ENCODE data around the gene OR2S2. TPM values are rescaled to one million over a fixed set of nuclear protein-coding genes. Genes with fewer than 3 reads are reported as not detected.
A peak's percentile ranks its signal among the peaks of the same experiment; 100 is the strongest.
"Not testable (repeated sequence)": the region's sequence is repeated elsewhere in the genome, so short reads cannot be mapped to it uniquely, and the experiment has no call there.

OR2S2 gene
- total RNA-seq, 2 experiments from 2014 or later = not detected

DNA sequence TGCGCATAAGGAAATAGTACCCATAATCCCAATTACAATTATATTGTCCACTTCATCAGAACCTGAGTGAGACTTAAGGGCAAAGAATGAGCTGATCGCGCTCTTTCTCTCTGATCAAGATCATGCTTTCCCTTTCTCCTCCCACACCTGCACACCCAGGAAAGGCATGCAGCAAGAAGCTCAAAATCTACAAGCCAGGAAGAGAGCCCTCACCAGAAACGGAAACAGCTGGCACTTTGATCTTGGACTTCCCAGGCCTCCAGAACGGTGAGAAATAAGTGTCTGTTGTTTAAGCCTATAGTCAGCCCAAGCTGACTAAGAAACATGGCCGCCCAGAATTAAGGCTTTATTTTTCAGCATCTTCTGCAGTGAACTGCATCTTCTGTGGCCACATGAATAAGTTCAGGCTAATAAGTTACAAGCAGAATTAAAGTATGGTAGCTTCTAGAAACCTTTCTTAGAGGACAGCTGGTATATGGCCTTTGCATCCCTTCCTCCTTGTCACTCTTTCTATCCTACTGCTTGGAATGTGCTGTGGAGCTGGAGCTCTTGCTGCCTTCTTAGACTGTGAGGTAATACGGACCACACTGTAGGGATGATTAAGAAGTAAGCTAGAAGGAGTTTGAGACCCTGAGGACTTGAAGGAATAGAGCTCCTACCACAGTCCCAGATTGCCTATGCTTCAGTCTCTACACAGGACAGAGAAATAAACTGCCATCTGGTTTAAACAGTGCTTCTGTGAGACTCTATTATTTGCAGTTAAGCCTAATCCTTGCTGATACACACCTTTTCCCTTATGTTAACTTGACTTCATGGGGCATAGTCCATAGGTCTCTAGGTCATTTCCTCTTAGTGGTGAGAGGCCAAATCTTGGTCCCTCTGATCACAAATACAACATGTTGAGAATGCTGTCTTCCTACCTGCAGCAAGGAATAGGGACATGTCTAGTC, 17.2 kb downstream of the OR2S2 start:
- peak overlapping the region; percentile 62 for H3K27ac Mint-ChIP-seq
- peak; percentile 83 for ATAC-seq
- H3K36me3 Mint-ChIP-seq (ENCODE audit: low read depth) = peaks cover 7% of the 10 kb centered on the region
- H3K4me3 Mint-ChIP-seq = peak overlapping the region; percentile 16
- H3K27me3 Mint-ChIP-seq (ENCODE audit: low read depth) = no peaks in the 10 kb centered on the region
- H3K4me1 Mint-ChIP-seq (ENCODE audit: low read depth) = peaks cover 28% of the 10 kb centered on the region
- no peaks in the 10 kb centered on the region for H3K9me3 Mint-ChIP-seq (ENCODE audit: insufficient read depth)
- CTCF ChIA-PET = interaction anchor here (0.8 to 2.9 kb wide), 11 partner anchors 9 to 294 kb away, joined by 3 to 37 read pairs (median 8); partner anchors contain the start of gene CLTA
- POLR2A ChIA-PET = interaction anchor here (0.6 to 0.9 kb wide), 2 partner anchors 179 to 249 kb away, joined by 3 read pairs; no protein-coding TSS in a partner anchor
- peak; percentile 56 for DNase-seq

GRCh38 chr9:35939679-35940250, 18.2 kb downstream of the OR2S2 start:
- no peaks in the 10 kb centered on the region for H3K9me3 Mint-ChIP-seq (ENCODE audit: insufficient read depth)
- ChIA-PET CTCF (interaction anchor here (0.7 to 2.9 kb wide), 11 partner anchors 10 to 251 kb away, joined by 3 to 37 read pairs (median 4); partner anchors contain the start of gene CLTA), POLR2A (interaction anchor here (0.9 kb wide), 1 partner anchor 178 kb away, joined by 3 read pairs; no protein-coding TSS in a partner anchor)
- ATAC-seq (no peak), DNase-seq (no peak)
- no peak overlapping the region for H3K4me3 Mint-ChIP-seq
- H3K4me1 Mint-ChIP-seq (ENCODE audit: low read depth) = peaks cover 26% of the 10 kb centered on the region
- peaks cover 7% of the 10 kb centered on the region for H3K36me3 Mint-ChIP-seq (ENCODE audit: low read depth)
- H3K27me3 Mint-ChIP-seq (ENCODE audit: low read depth) = no peaks in the 10 kb centered on the region
- H3K27ac Mint-ChIP-seq = no peak overlapping the region

DNA sequence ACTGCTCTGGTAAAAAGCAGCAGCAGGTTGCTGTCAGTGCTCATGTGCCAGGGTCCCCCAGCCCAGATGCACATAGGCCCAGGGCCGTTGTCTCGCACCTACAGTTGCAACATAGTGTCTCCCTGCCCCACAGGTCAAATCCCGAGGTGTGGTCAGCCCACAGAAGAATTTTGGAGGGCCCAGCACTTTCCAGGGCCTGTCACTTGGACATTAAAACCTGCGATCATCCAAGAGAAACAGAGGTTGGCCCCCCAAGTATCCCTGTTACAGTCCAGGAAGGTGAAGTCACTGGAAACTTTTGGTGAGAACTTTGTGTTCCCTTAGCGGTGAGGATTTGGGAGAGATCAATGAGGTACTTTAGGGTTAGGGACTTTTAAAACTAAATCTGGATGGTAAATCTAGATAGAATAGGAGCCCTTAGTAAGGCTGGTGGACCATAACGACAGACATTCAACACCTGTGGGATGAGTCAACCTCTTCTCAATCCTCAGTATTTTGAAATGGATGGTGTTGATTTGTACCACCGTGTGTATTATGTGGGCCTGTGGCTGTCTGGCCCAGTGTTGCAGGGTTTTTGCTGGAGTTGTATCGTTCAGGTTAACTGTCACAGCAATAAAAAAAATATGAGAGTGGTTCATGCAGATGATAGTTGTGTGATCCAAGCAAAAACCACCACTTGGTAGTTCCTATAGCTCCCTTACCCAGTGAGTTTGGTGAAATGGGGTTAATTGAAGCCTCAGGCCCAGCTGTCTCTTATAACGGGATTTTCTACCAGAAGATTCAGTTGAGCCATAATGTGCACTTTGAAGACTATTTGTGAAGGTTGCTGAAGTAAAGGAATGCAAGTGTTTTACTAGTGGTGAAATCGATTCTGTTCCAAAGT, 19.2 kb downstream of the OR2S2 start:
- ATAC-seq = no peak

GRCh38 chr9:35937227-35937626, 20.7 kb downstream of the OR2S2 start:
- Mint-ChIP-seq H3K27ac (no peak overlapping the region), H3K9me3 (ENCODE audit: insufficient read depth) (no peaks in the 10 kb centered on the region), H3K27me3 (ENCODE audit: low read depth) (no peaks in the 10 kb centered on the region), H3K4me1 (ENCODE audit: low read depth) (peaks cover 38% of the 10 kb centered on the region), H3K36me3 (ENCODE audit: low read depth) (peaks cover 7% of the 10 kb centered on the region), H3K4me3 (no peak overlapping the region)
- ATAC-seq = no peak
- ChIA-PET CTCF (interaction anchor here (3.0 kb wide), 1 partner anchor 8 kb away, joined by 15 read pairs; no protein-coding TSS in a partner anchor), POLR2A (no interaction called here)
- DNase-seq = no peak

More for the DNA sequence above, 19.2 kb downstream of the OR2S2 start:
- Mint-ChIP-seq H3K4me3 (no peak overlapping the region), H3K27me3 (ENCODE audit: low read depth) (no peaks in the 10 kb centered on the region), H3K36me3 (ENCODE audit: low read depth) (peaks cover 7% of the 10 kb centered on the region), H3K9me3 (ENCODE audit: insufficient read depth) (no peaks in the 10 kb centered on the region), H3K4me1 (ENCODE audit: low read depth) (peaks cover 28% of the 10 kb centered on the region), H3K27ac (peak overlapping the region; percentile 36)
- no peak for DNase-seq
- ChIA-PET POLR2A (no interaction called here), CTCF (interaction anchor here (0.7 to 2.9 kb wide), 4 partner anchors 16 to 149 kb away, joined by 3 to 37 read pairs (median 8); no protein-coding TSS in a partner anchor)

DNA sequence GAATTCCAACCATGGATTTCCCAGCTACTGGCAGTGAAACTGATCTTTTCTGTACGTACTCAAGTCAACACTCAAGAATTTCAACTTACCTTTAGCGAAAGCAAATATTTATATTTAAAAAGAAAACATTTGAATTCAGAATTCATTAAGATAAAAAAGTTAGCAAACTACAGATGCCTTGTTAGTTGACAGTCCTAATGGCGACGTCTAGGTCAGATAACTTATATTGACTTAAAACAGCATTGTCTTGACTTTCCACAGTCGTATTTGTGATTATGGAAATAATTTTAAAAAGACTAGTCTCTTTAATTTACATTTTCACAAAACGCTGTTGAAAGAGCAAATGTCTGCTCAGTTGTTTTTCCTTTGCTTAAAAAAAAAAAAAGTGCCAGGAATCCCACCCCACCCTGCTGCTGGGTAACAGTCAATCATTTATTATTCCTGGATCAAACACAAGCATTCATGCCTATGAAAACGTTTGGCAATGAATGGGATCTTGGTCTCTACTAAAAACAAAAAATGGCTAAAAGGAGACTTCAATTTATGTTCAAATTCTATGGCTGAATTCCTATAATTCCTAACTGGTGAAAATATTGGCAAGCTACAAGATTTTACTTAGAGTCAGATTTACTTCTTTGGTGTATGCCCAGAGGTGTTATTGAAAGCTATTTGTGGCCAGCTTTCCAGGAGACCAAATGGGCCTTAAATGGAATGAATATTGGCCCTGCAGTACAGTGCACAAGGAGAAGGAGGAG, 22.0 kb downstream of the OR2S2 start:
- H3K27ac Mint-ChIP-seq = no peak overlapping the region
- H3K9me3 Mint-ChIP-seq (ENCODE audit: insufficient read depth) = no peaks in the 10 kb centered on the region
- ATAC-seq = no peak
- no peaks in the 10 kb centered on the region for H3K27me3 Mint-ChIP-seq (ENCODE audit: low read depth)
- CTCF ChIA-PET = interaction anchor here (3.0 kb wide), 1 partner anchor 9 kb away, joined by 15 read pairs; no protein-coding TSS in a partner anchor
- no peak overlapping the region for H3K4me3 Mint-ChIP-seq
- H3K36me3 Mint-ChIP-seq (ENCODE audit: low read depth) = peaks cover 7% of the 10 kb centered on the region
- POLR2A ChIA-PET = no interaction called here
- no peak for DNase-seq
- H3K4me1 Mint-ChIP-seq (ENCODE audit: low read depth) = peaks cover 33% of the 10 kb centered on the region

DNA sequence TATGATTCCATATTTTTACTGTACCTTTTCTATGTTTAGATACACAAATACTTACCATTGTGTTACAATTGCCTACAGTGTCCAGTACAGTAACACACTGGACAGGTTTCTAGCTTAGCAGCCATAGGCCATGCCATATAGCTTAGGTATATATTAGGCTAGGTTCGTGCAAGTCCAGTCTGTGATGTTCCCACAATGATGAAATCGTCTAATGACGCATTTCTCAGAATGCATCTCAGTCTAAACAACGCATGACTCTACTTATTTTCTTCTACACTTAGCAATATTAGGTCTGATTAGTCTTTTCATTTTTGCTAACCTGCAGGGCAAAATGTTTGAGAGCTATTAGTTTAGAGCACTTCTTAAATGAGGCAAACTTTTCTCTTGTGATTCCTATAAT, 22.7 kb downstream of the OR2S2 start:
- POLR2A ChIA-PET = no interaction called here

DNA sequence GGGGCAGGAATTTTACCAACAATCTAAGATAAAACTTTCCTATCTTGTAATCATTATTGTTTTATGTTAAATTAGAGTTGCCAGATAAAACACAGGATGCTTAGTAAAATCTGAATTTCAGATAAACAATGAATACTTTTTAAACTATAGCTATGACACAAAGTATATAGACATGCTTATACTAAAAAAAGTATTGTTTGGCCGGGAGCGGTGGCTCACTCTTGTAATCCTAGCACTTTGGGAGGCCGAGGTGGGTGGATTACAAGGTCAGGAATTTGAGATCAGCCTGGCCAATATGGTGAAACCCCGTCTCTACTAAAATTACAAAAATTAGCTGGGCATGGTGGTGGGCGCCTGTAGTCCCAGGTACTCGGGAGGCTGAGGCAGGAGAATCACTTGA, 23.9 kb downstream of the OR2S2 start:
- POLR2A ChIA-PET; CTCF ChIA-PET; H3K27me3 Mint-ChIP-seq (ENCODE audit: low read depth); ATAC-seq; H3K27ac Mint-ChIP-seq; H3K4me3 Mint-ChIP-seq; DNase-seq; H3K36me3 Mint-ChIP-seq (ENCODE audit: low read depth); H3K9me3 Mint-ChIP-seq (ENCODE audit: insufficient read depth): not testable (repeated sequence)
- H3K4me1 Mint-ChIP-seq (ENCODE audit: low read depth) = peaks cover 17% of the 10 kb centered on the region

More for the DNA sequence above, 22.7 kb downstream of the OR2S2 start:
- ATAC-seq (no peak), DNase-seq (no peak)
- H3K9me3 Mint-ChIP-seq (ENCODE audit: insufficient read depth) = no peaks in the 10 kb centered on the region
- peaks cover 7% of the 10 kb centered on the region for H3K36me3 Mint-ChIP-seq (ENCODE audit: low read depth)
- H3K27ac Mint-ChIP-seq = no peak overlapping the region
- no peaks in the 10 kb centered on the region for H3K27me3 Mint-ChIP-seq (ENCODE audit: low read depth)
- no peak overlapping the region for H3K4me3 Mint-ChIP-seq
- CTCF ChIA-PET = interaction anchor here (3.0 kb wide), 1 partner anchor 10 kb away, joined by 15 read pairs; no protein-coding TSS in a partner anchor
- H3K4me1 Mint-ChIP-seq (ENCODE audit: low read depth) = peaks cover 27% of the 10 kb centered on the region

DNA sequence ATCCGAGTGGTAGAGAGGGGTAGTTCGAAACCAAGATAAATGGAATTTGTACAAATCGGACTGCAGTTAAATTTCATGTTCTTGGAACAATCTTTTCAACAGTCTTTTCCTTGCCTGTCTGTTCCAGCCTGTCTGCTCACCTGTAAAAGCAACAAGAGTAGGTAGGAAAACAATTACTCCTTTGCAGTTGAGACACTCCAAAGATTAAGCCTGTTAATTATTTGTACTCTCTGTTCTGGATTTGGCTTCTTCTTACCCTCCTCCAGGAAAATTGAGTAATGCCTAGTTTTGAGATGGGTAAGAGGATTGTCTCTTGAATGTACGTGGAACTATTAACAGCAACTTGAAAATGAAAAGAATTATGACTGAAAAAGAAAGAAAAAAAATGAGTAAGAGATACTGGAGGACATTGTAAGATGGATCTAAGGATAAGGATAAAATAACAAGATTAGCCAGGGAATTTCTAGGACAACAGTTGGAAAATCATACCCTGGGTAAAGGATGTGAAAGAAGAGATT, 24.3 kb downstream of the OR2S2 start:
- DNase-seq (no peak), ATAC-seq (no peak)
- Mint-ChIP-seq H3K27ac (no peak overlapping the region), H3K4me1 (ENCODE audit: low read depth) (peaks cover 16% of the 10 kb centered on the region), H3K27me3 (ENCODE audit: low read depth) (no peaks in the 10 kb centered on the region), H3K9me3 (ENCODE audit: insufficient read depth) (no peaks in the 10 kb centered on the region), H3K36me3 (ENCODE audit: low read depth) (peaks cover 7% of the 10 kb centered on the region), H3K4me3 (no peak overlapping the region)
- POLR2A ChIA-PET = no interaction called here
- CTCF ChIA-PET = interaction anchor here (1.0 kb wide), 1 partner anchor 11 kb away, joined by 4 read pairs; no protein-coding TSS in a partner anchor

- H3K27ac Mint-ChIP-seq = no peak overlapping the region
- H3K36me3 Mint-ChIP-seq (ENCODE audit: low read depth) = peaks cover 7% of the 10 kb centered on the region
- ChIA-PET POLR2A (no interaction called here), CTCF (interaction anchor here (1.0 kb wide), 1 partner anchor 12 kb away, joined by 4 read pairs; no protein-coding TSS in a partner anchor)
- H3K27me3 Mint-ChIP-seq (ENCODE audit: low read depth) = no peaks in the 10 kb centered on the region
- H3K4me3 Mint-ChIP-seq = no peak overlapping the region
- peak; percentile 77 for ATAC-seq
- H3K9me3 Mint-ChIP-seq (ENCODE audit: insufficient read depth) = no peaks in the 10 kb centered on the region
- H3K4me1 Mint-ChIP-seq (ENCODE audit: low read depth) = peaks cover 16% of the 10 kb centered on the region
- peak; percentile 53 for DNase-seq
Observed at GRCh38 chr9:35932735-35933134, 25.2 kb downstream of the OR2S2 start.

GRCh38 chr9:35930989-35931388, 27.0 kb downstream of the OR2S2 start:
- ATAC-seq = no peak
- no peak for DNase-seq
- Mint-ChIP-seq H3K27ac (no peak overlapping the region), H3K27me3 (ENCODE audit: low read depth) (peaks cover 3% of the 10 kb centered on the region), H3K4me1 (ENCODE audit: low read depth) (peaks cover 15% of the 10 kb centered on the region), H3K4me3 (no peak overlapping the region), H3K9me3 (ENCODE audit: insufficient read depth) (no peaks in the 10 kb centered on the region), H3K36me3 (ENCODE audit: low read depth) (no peaks in the 10 kb centered on the region)
- ChIA-PET CTCF (interaction anchor here (1.2 to 1.5 kb wide), 2 partner anchors 14 to 284 kb away, joined by 3 to 4 read pairs; no protein-coding TSS in a partner anchor), POLR2A (no interaction called here)
